Measurements from ENCODE around the gene TLR5. TPM values are rescaled to one million over a fixed set of nuclear protein-coding genes. Genes with fewer than 3 reads are reported as not detected.

The TLR5 gene
- total RNA-seq, 1 donor from 2014 or later: 0.79 TPM

DNA sequence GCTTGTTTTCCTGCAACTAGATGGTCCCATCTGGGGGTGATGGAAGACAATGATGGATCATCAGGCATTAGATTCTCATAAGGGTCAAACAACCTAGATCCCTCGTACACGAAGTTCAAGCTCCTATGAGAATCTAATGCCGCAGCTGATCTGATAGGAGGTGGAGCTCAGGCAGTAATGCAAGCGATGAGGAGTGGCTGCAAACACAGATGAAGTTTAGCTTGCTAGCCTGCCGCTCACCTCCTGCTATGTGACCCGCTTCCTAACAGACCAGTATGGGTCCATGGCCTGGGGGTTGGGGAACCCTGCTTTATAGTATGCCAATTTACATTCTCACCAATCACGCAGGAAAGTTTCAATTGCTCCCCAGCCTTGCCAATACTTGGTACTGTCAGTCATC lies 37.5 kb downstream of the TLR5 start:
- no peak for DNase-seq (ENCODE audit: low read depth)
- Histone ChIP-seq H3K27me3 (ENCODE audit: control insufficient read depth, insufficient read depth, low read length) (no peaks in the 10 kb centered on the region), H3K4me3 (ENCODE audit: low read depth, low read length) (no peak overlapping the region), H3K36me3 (ENCODE audit: control insufficient read depth, insufficient read depth, low read length) (no peaks in the 10 kb centered on the region)
- TF ChIP-seq, protein P1, sequence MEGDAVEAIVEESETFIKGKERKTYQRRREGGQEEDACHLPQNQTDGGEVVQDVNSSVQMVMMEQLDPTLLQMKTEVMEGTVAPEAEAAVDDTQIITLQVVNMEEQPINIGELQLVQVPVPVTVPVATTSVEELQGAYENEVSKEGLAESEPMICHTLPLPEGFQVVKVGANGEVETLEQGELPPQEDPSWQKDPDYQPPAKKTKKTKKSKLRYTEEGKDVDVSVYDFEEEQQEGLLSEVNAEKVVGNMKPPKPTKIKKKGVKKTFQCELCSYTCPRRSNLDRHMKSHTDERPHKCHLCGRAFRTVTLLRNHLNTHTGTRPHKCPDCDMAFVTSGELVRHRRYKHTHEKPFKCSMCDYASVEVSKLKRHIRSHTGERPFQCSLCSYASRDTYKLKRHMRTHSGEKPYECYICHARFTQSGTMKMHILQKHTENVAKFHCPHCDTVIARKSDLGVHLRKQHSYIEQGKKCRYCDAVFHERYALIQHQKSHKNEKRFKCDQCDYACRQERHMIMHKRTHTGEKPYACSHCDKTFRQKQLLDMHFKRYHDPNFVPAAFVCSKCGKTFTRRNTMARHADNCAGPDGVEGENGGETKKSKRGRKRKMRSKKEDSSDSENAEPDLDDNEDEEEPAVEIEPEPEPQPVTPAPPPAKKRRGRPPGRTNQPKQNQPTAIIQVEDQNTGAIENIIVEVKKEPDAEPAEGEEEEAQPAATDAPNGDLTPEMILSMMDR (IDR thresholded peaks at IDR 0.05; ENCODE audit: insufficient read depth, low read length, severe bottlenecking): no peak
- FAIRE-seq: no peak

DNA sequence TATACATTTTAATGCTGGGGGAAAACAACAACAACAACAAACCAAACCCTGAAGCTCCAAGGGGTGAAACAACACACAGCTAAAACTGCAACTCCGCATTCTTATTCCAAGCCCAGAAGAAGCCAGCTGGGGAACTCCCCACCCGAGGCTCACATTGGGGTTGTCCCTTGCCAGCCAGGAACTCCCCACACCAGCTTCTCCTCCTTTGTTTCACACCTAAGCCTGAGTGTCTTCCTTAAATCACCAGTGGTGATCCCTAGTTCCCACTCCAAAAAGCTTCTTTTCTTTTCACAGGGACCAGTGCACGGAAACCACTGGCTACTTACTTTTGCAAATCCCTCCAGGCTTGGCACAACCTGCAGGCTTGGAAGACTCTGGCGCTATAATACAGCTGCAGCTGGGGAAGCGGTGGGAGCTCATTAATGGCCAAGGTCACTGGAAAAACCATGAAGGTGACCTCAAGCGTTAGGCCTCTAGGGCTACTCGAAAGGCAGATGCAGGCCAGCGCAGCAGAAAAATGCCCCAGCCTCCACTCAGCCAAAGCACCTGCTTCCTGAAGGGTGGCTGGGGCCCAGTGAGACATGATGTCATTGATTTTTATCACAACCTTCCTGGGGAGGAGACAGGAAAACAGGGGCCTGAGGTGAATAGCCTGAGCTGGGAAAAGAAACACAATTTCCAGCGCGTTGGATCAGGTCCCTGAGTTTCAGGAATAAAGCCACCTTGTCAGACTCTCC lies 40.1 kb downstream of the TLR5 start:
- TF ChIP-seq, protein P1 (IDR thresholded peaks at IDR 0.05; ENCODE audit: insufficient read depth, low read length, severe bottlenecking): no peak
- FAIRE-seq: no peak
- H3K36me3 ChIP-seq (ENCODE audit: control insufficient read depth, insufficient read depth, low read length): no peaks in the 10 kb centered on the region

DNA sequence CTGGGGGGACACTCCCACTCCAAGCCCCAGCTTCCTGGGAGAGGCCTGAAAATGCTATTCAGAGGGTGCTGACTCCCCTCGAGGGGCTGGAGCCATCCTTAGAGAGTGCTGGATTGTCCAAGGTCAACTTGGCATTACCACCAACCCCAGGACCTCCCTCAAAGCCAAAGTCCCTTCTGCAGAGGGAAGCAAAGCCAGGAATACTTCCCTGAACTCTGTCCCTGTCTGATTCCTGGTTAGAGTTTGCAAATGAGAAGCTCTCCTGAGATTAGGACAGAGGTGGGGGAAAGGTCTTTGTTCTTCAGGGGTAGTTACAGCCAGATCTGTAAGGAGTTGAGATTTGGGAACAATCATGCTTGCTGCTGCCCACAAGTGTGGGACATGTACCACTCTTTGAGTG lies 45.3 kb downstream of the TLR5 start:
- Histone ChIP-seq H3K36me3 (ENCODE audit: control insufficient read depth, insufficient read depth, low read length) (no peaks in the 10 kb centered on the region), H3K4me3 (ENCODE audit: low read depth, low read length) (no peak overlapping the region), H3K27me3 (ENCODE audit: control insufficient read depth, insufficient read depth, low read length) (no peaks in the 10 kb centered on the region)
- no peak for FAIRE-seq
- TF ChIP-seq, protein P1 (IDR thresholded peaks at IDR 0.05; ENCODE audit: insufficient read depth, low read length, severe bottlenecking): no peak
- DNase-seq (ENCODE audit: low read depth): no peak

More for the DNA sequence above, 40.1 kb downstream of the TLR5 start:
- Histone ChIP-seq H3K4me3 (ENCODE audit: low read depth, low read length) (no peak overlapping the region), H3K27me3 (ENCODE audit: control insufficient read depth, insufficient read depth, low read length) (no peaks in the 10 kb centered on the region)
- DNase-seq (ENCODE audit: low read depth): no peak

DNA sequence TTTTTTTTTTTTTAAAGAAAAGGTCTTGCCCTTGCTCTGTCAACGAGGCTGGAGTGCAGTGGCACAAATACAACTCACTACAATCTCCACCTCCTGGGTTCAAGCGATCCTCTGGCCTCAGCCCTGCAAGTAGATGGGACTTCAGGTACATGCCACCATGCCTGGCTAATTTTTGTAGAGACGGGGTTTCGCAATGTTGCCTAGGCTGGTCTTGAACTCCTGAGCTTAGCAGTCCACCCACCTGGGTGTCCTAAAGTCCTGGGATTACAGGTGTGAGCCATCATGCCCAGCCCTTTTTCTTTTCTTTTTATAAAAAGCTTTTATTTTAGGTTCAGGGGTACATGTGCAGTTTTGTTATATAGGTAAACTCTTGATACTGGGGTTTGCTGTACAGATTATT lies 47.2 kb downstream of the TLR5 start:
- H3K4me3 ChIP-seq (ENCODE audit: low read depth, low read length): no peak overlapping the region
- DNase-seq (ENCODE audit: low read depth): no peak
- no peak for FAIRE-seq
- TF ChIP-seq, protein P1 (IDR thresholded peaks at IDR 0.05; ENCODE audit: insufficient read depth, low read length, severe bottlenecking): no peak
- H3K27me3 ChIP-seq (ENCODE audit: control insufficient read depth, insufficient read depth, low read length): no peaks in the 10 kb centered on the region
- H3K36me3 ChIP-seq (ENCODE audit: control insufficient read depth, insufficient read depth, low read length): no peaks in the 10 kb centered on the region

DNA sequence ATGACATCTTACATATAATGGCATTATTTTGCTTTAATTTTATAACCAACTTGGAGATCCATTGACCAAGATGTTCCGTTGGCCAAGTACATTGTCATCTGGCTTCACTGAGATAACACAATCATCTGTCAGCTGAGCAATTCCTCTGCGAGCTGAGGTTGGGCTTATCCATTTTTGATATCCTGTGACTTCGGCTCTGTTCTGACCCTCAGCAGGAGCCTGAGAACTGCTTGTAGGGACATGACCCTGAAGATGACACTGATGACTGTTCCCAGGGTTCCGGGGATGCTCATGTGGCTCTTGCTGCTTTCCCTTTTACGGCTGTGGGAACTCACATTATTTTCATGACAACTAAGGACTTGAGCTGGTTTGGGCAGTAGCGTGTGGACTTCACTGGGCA lies 51.2 kb downstream of the TLR5 start:
- no peak for FAIRE-seq
- no peaks in the 10 kb centered on the region for H3K36me3 ChIP-seq (ENCODE audit: control insufficient read depth, insufficient read depth, low read length)
- H3K27me3 ChIP-seq (ENCODE audit: control insufficient read depth, insufficient read depth, low read length): no peaks in the 10 kb centered on the region
- H3K4me3 ChIP-seq (ENCODE audit: low read depth, low read length): no peak overlapping the region
- TF ChIP-seq, protein P1 (IDR thresholded peaks at IDR 0.05; ENCODE audit: insufficient read depth, low read length, severe bottlenecking): no peak
- no peak for DNase-seq (ENCODE audit: low read depth)

DNA sequence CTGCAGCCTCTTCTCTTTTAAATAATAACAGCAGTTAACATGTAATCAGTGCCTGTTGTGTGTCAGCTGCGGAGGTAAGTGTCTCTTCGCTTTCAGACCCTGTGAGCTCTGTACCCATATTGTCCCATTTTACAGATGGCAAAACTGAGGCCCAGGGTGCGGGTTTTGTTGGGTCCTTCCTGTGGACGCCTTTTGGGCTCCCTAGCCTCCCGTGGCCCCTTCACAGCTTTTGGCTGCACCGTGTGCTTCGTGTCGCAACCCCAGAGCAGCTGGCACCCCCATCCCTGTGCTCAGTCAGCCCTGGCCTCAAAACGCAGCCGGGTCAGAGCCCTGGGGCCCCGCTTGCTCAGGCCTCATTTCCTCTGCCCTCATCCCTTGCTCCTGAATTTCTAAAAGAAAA lies 53.8 kb downstream of the TLR5 start:
- TF ChIP-seq, protein P1 (IDR thresholded peaks at IDR 0.05; ENCODE audit: insufficient read depth, low read length, severe bottlenecking): no peak
- no peak for DNase-seq (ENCODE audit: low read depth)

More for the DNA sequence above, 53.8 kb downstream of the TLR5 start:
- no peaks in the 10 kb centered on the region for H3K36me3 ChIP-seq (ENCODE audit: control insufficient read depth, insufficient read depth, low read length)
- no peaks in the 10 kb centered on the region for H3K27me3 ChIP-seq (ENCODE audit: control insufficient read depth, insufficient read depth, low read length)
- FAIRE-seq: no peak
- H3K4me3 ChIP-seq (ENCODE audit: low read depth, low read length): no peak overlapping the region

Measured in bronchial epithelial cell (primary cell).